ENCODE data around the gene PSMA7. TPM values are rescaled to one million over a fixed set of nuclear protein-coding genes. Genes with fewer than 3 reads are reported as not detected.

Gene PSMA7
- total RNA-seq, 4 donors from 2014 or later, result 213 to 288 (median 261) TPM

- H3K9me3 ChIP-seq, result no peaks in the 10 kb centered on the region
- no peak for DNase-seq
- no peak for TF ChIP-seq CTCF (IDR thresholded peaks at IDR 0.05)
- TF ChIP-seq POLR2A (IDR thresholded peaks at IDR 0.05), result no peak
- H3K27ac ChIP-seq, result peak overlapping the region in 1 of 3 donors; percentile 87
- H3K4me1 ChIP-seq, result peaks cover 7 to 17% of the 10 kb centered on the region in 2 donors
- no peaks in the 10 kb centered on the region for H3K27me3 ChIP-seq
- WGBS, 2 donors, result 94 to 97% methylated on average over 2 of the region's 2 CpGs
- H3K4me3 ChIP-seq (replicated peaks in 1 of 3), result no peak overlapping the region
- peaks cover 6 to 8% of the 10 kb centered on the region in 2 donors for H3K36me3 ChIP-seq
- intact Hi-C loops (cut with DNase I), result no loop called here
Observed at GRCh38 chr20:62181808-62182207, 38.6 kb upstream of the PSMA7 start.

- H3K27me3 ChIP-seq, result no peaks in the 10 kb centered on the region
- WGBS, 2 donors, result 96 to 99% methylated on average over 14 of the region's 14 CpGs
- no peaks in the 10 kb centered on the region for H3K9me3 ChIP-seq
- H3K36me3 ChIP-seq, result peaks cover 6 to 14% of the 10 kb centered on the region in 2 donors
- no peak for DNase-seq
- TF ChIP-seq POLR2A (IDR thresholded peaks at IDR 0.05) (no peak), CTCF (IDR thresholded peaks at IDR 0.05) (no peak)
- intact Hi-C loops (cut with DNase I), result no loop called here
- H3K27ac ChIP-seq, result no peak overlapping the region
- no peak overlapping the region for H3K4me3 ChIP-seq (replicated peaks in 1 of 3)
- peaks cover 7 to 15% of the 10 kb centered on the region in 2 donors for H3K4me1 ChIP-seq
Observed at GRCh38 chr20:62179162-62179504, 35.9 kb upstream of the PSMA7 start.

GRCh38 chr20:62178316-62179161 is 35.3 kb upstream of the PSMA7 start:
- DNase-seq, result no peak
- no peak overlapping the region for H3K27ac ChIP-seq
- no peaks in the 10 kb centered on the region for H3K27me3 ChIP-seq
- no peak for TF ChIP-seq CTCF (IDR thresholded peaks at IDR 0.05)
- TF ChIP-seq POLR2A (IDR thresholded peaks at IDR 0.05), result no peak
- no peak overlapping the region for H3K4me3 ChIP-seq (replicated peaks in 1 of 3)
- intact Hi-C loops (cut with DNase I), result no loop called here
- H3K9me3 ChIP-seq, result no peaks in the 10 kb centered on the region
- peaks cover 6 to 14% of the 10 kb centered on the region in 2 donors for H3K36me3 ChIP-seq
- H3K4me1 ChIP-seq, result peaks cover 2 to 9% of the 10 kb centered on the region in 2 donors
- WGBS, 2 donors, result 95 to 96% methylated on average over 19 of the region's 19 CpGs

- Histone ChIP-seq H3K4me1 (peaks cover 0 to 7% of the 10 kb centered on the region in 2 donors), H3K36me3 (peaks cover 14% of the 10 kb centered on the region in 2 donors), H3K4me3 (replicated peaks in 1 of 3) (no peak overlapping the region), H3K9me3 (no peaks in the 10 kb centered on the region), H3K27me3 (no peaks in the 10 kb centered on the region), H3K27ac (no peak overlapping the region)
- no peak for DNase-seq
- TF ChIP-seq POLR2A (IDR thresholded peaks at IDR 0.05) (no peak), CTCF (IDR thresholded peaks at IDR 0.05) (no peak)
- 92 to 95% methylated on average over 9 of the region's 9 CpGs for WGBS, 2 donors
- intact Hi-C loops (cut with DNase I), result no loop called here
Observed at GRCh38 chr20:62177307-62177706, 34.1 kb upstream of the PSMA7 start.

- intact Hi-C loops (cut with DNase I), result no loop called here
- no peak for DNase-seq
- H3K4me3 ChIP-seq (replicated peaks in 1 of 3), result no peak overlapping the region
- H3K27ac ChIP-seq, result no peak overlapping the region
- 92% methylated on average over 15 of the region's 15 CpGs for WGBS, 2 donors
- H3K4me1 ChIP-seq, result peaks cover 0 to 4% of the 10 kb centered on the region in 2 donors
- H3K27me3 ChIP-seq, result no peaks in the 10 kb centered on the region
- H3K9me3 ChIP-seq, result no peaks in the 10 kb centered on the region
- no peak for TF ChIP-seq POLR2A (IDR thresholded peaks at IDR 0.05)
- no peak for TF ChIP-seq CTCF (IDR thresholded peaks at IDR 0.05)
- peaks cover 14% of the 10 kb centered on the region in 2 donors for H3K36me3 ChIP-seq
Observed at GRCh38 chr20:62176866-62177265, 33.7 kb upstream of the PSMA7 start.

All from thyroid gland (tissue), 4 donors.